PC-9 (cell line): ENCODE data around the gene OTOP1. TPM values are rescaled to one million over a fixed set of nuclear protein-coding genes. Genes with fewer than 3 reads are reported as not detected.

Experiments
- BruUV-seq: library from RNA; stranded (reverse); fragments of 400-500 nt; replicated peaks from 2 replicates; lab custom pipeline; 2021; lab: Mats Ljungman, UMichigan
- CTCF ChIA-PET: fragments of 300-600 bp; sonication (Branson Sonifier 250); formaldehyde crosslinking; loops from one replicate; lab custom pipeline; 2022; ENCODE audit warnings: antibody characterized with exemption; lab: Charles Lee
- POLR2A ChIA-PET: fragments of 300-600 bp; sonication (Branson Sonifier 250); formaldehyde crosslinking; loops from one replicate; lab custom pipeline; 2022; ENCODE audit warnings: antibody characterized with exemption; ENCODE audit not compliant: unreplicated experiment; lab: Charles Lee
- DNase-seq, 2 experiments: peaks; one replicate each; pipeline versions ENCODE4 v3.0.0 to v3.0.0-alpha.2; 2015 to 2022; ENCODE audit warnings: mixed read lengths in 1 of 2
- H2AFZ ChIP-seq: fragments of 200-600 bp; sonication (generic); 2 replicates; pipeline ENCODE4 v1.8.1; 2017; ENCODE audit warnings: antibody characterized with exemption
- H3F3A ChIP-seq: fragments of 200-600 bp; sonication (generic); 2 replicates; pipeline ENCODE4 v1.8.1; 2017; ENCODE audit warnings: antibody characterized with exemption, mild to moderate bottlenecking, low read depth; ENCODE audit not compliant: insufficient read depth
- H3K27ac ChIP-seq: fragments of 200-600 bp; sonication (generic); 2 replicates; pipeline ENCODE4 v1.6.1; 2016; ENCODE audit warnings: mixed run types
- H3K27me3 ChIP-seq: fragments of 200-600 bp; sonication (generic); 2 replicates; pipeline ENCODE4 v1.6.1; 2016; ENCODE audit warnings: low read depth, mixed run types; ENCODE audit not compliant: insufficient read depth
- H3K36me3 ChIP-seq: fragments of 200-600 bp; sonication (generic); 2 replicates; pipeline ENCODE4 v1.6.1; 2016; ENCODE audit warnings: low read depth, mixed run types
- H3K4me1 ChIP-seq: fragments of 200-600 bp; sonication (generic); replicated peaks from 2 replicates; pipeline ENCODE4 v1.6.1; 2016; ENCODE audit warnings: mixed run types; ENCODE audit not compliant: insufficient read depth
- H3K4me2 ChIP-seq: fragments of 200-600 bp; sonication (generic); 2 replicates; pipeline ENCODE4 v1.6.1; 2017; ENCODE audit warnings: mixed run types
- H3K4me3 ChIP-seq: fragments of 200-600 bp; sonication (generic); 2 replicates; pipeline ENCODE4 v1.6.1; 2016; ENCODE audit warnings: mixed run types
- H3K79me2 ChIP-seq: fragments of 200-600 bp; sonication (generic); 2 replicates; pipeline ENCODE4 v1.6.1; 2017; ENCODE audit warnings: low read depth, mixed run types
- H3K9me2 ChIP-seq: fragments of 200-600 bp; sonication (generic); 2 replicates; pipeline ENCODE4 v1.8.1; 2017; ENCODE audit warnings: mild to moderate bottlenecking; ENCODE audit not compliant: insufficient read depth
- H3K9me3 ChIP-seq: fragments of 200-600 bp; sonication (generic); 2 replicates; pipeline ENCODE4 v1.8.1; 2016; ENCODE audit warnings: low read depth; ENCODE audit not compliant: insufficient read depth
- H4K20me1 ChIP-seq: fragments of 200-600 bp; sonication (generic); 2 replicates; pipeline ENCODE4 v1.8.1; 2017; ENCODE audit not compliant: insufficient read depth
- CTCF ChIP-seq: fragments of 200-600 bp; sonication (generic); conservative IDR thresholded peaks from 2 replicates; pipeline ENCODE4 v1.6.1; 2017; ENCODE audit warnings: mixed run types, antibody characterized with exemption, mild to moderate bottlenecking, moderate library complexity
- EZH2 ChIP-seq: fragments of 200-600 bp; sonication (generic); IDR thresholded peaks from 2 replicates; pipeline ENCODE4 v1.8.0; 2017; ENCODE audit warnings: antibody characterized with exemption, low read depth
- intact Hi-C: fragments of 100-400 bp; cut with micrococcal nuclease; formaldehyde crosslinking; loops from one replicate; pipeline ENCODE4 v1.10.0; 2022; ENCODE audit not compliant: unreplicated experiment
- total RNA-seq: library from RNA; stranded (reverse); gene quantifications from 2 replicates; pipeline ENCODE4 v1.2.3, GENCODE V29; 2021

OTOP1 gene
- total RNA-seq, 1 experiment from 2014 or later, result not detected

GRCh38 chr4:4203688-4204400, 22.9 kb downstream of the OTOP1 start:
- ChIA-PET POLR2A (no interaction called here), CTCF (no interaction called here)
- intact Hi-C loops, result no loop called here

GRCh38 chr4:4202510-4202909, 24.2 kb downstream of the OTOP1 start:
- ChIA-PET POLR2A (no interaction called here), CTCF (no interaction called here)
- intact Hi-C loops, result no loop called here
- Histone ChIP-seq H3F3A (no peaks in the 10 kb centered on the region), H3K4me3 (no peak overlapping the region), H4K20me1 (no peaks in the 10 kb centered on the region), H2AFZ (no peak overlapping the region), H3K4me1 (no peaks in the 10 kb centered on the region), H3K4me2 (no peak overlapping the region), H3K79me2 (no peaks in the 10 kb centered on the region), H3K27ac (no peak overlapping the region), H3K36me3 (no peaks in the 10 kb centered on the region), H3K9me2 (no peaks in the 10 kb centered on the region), H3K27me3 (peaks cover 47% of the 10 kb centered on the region), H3K9me3 (no peaks in the 10 kb centered on the region)
- no peak for DNase-seq
- TF ChIP-seq EZH2 (no peak), CTCF (no peak)
- BruUV-seq, result no TSS peak

More at GRCh38 chr4:4203688-4204400, 22.9 kb downstream of the OTOP1 start:
- H3K27ac ChIP-seq, result no peak overlapping the region
- TF ChIP-seq EZH2 (no peak), CTCF (no peak)
- H4K20me1 ChIP-seq, result no peaks in the 10 kb centered on the region
- H3K9me3 ChIP-seq, result no peaks in the 10 kb centered on the region
- no peaks in the 10 kb centered on the region for H3K9me2 ChIP-seq
- H3K27me3 ChIP-seq, result peaks cover 39% of the 10 kb centered on the region
- H3K4me2 ChIP-seq, result no peak overlapping the region
- no peak overlapping the region for H2AFZ ChIP-seq
- no peaks in the 10 kb centered on the region for H3K4me1 ChIP-seq
- no peak overlapping the region for H3K4me3 ChIP-seq
- H3K79me2 ChIP-seq, result no peaks in the 10 kb centered on the region
- no peaks in the 10 kb centered on the region for H3K36me3 ChIP-seq
- BruUV-seq, result no TSS peak
- DNase-seq, result no peak
- H3F3A ChIP-seq, result no peaks in the 10 kb centered on the region

- ChIA-PET POLR2A (no interaction called here), CTCF (no interaction called here)
- H3K9me2 ChIP-seq, result no peaks in the 10 kb centered on the region
- no peak for TF ChIP-seq EZH2
- no peak for TF ChIP-seq CTCF
- H3K4me2 ChIP-seq, result no peak overlapping the region
- H3K27me3 ChIP-seq, result peaks cover 50% of the 10 kb centered on the region
- H3K27ac ChIP-seq, result no peak overlapping the region
- no TSS peak for BruUV-seq
- no peaks in the 10 kb centered on the region for H3F3A ChIP-seq
- H3K36me3 ChIP-seq, result no peaks in the 10 kb centered on the region
- no peak overlapping the region for H2AFZ ChIP-seq
- intact Hi-C loops, result no loop called here
- no peaks in the 10 kb centered on the region for H3K79me2 ChIP-seq
- H4K20me1 ChIP-seq, result no peaks in the 10 kb centered on the region
- no peaks in the 10 kb centered on the region for H3K4me1 ChIP-seq
- no peak overlapping the region for H3K4me3 ChIP-seq
- no peaks in the 10 kb centered on the region for H3K9me3 ChIP-seq
- no peak for DNase-seq
These were observed 26.1 kb downstream of the OTOP1 start for GRCh38 chr4:4200624-4201023.
